Keratinocyte (primary cell): ENCODE results near the gene REV3L. TPM values are rescaled to one million over a fixed set of nuclear protein-coding genes. Genes with fewer than 3 reads are reported as not detected.

Experiments used
- DNase-seq: peaks from one replicate; pipeline ENCODE4 v3.0.0-alpha.2; 2011; ENCODE audit warnings: low read depth, missing footprints, low spot score
- FAIRE-seq: peaks from 2 replicates; lab custom pipeline; 2011; peaks lifted over from hg19 to GRCh38; lab: Jason Lieb, UNC
- H2AFZ ChIP-seq: 2 replicates; pipeline ENCODE4 v1.6.0; 2012; ENCODE audit warnings: low read length, control low read depth, inconsistent platforms; ENCODE audit not compliant: control insufficient read depth
- H3K27ac ChIP-seq: 2 replicates; pipeline ENCODE4 v1.5.1; 2011; ENCODE audit warnings: low read length; ENCODE audit not compliant: control insufficient read depth, insufficient read depth
- H3K27me3 ChIP-seq: 3 replicates; pipeline ENCODE4 v1.6.0; 2011; ENCODE audit warnings: low read length; ENCODE audit not compliant: control insufficient read depth, insufficient read depth; ENCODE audit errors: extremely low read depth
- H3K36me3 ChIP-seq, 2 experiments: 2 replicates in 1 of 2; 3 replicates in 1 of 2; pipeline ENCODE4 v1.5.1; 2011; ENCODE audit warnings: low read length in 2 of 2, mild to moderate bottlenecking in 1 of 2; ENCODE audit not compliant: control insufficient read depth in 2 of 2, insufficient read depth in 2 of 2; ENCODE audit errors: extremely low read depth in 1 of 2
- H3K4me1 ChIP-seq: 3 replicates; pipeline ENCODE4 v1.5.1; 2011; ENCODE audit warnings: low read length; ENCODE audit not compliant: control insufficient read depth, insufficient read depth; ENCODE audit errors: extremely low read depth
- H3K4me2 ChIP-seq: 3 replicates; pipeline ENCODE4 v1.6.0; 2011; ENCODE audit warnings: low read depth, low read length; ENCODE audit not compliant: control insufficient read depth, insufficient read depth; ENCODE audit errors: extremely low read depth
- H3K4me3 ChIP-seq, 3 experiments: fragments of 200-600 bp in 1 of 3; sonication (generic) in 1 of 3; 2 replicates in 2 of 3; 3 replicates in 1 of 3; pipeline ENCODE4 v1.5.1; 2011 to 2016; ENCODE audit warnings: low read length in 3 of 3, mild to moderate bottlenecking in 3 of 3, control low read depth in 2 of 3, inconsistent platforms in 1 of 3, low read depth in 1 of 3, mixed read lengths in 1 of 3, mixed run types in 1 of 3, moderate library complexity in 1 of 3; ENCODE audit not compliant: control insufficient read depth in 2 of 3, insufficient read depth in 2 of 3; ENCODE audit errors: extremely low read depth in 1 of 3
- H3K79me2 ChIP-seq: 2 replicates; pipeline ENCODE4 v1.6.0; 2012; ENCODE audit warnings: low read length; ENCODE audit not compliant: control insufficient read depth, insufficient read depth
- H3K9ac ChIP-seq: 3 replicates; pipeline ENCODE4 v1.6.0; 2011; ENCODE audit warnings: low read length; ENCODE audit not compliant: control insufficient read depth, insufficient read depth; ENCODE audit errors: extremely low read depth
- H3K9me1 ChIP-seq: 3 replicates; pipeline ENCODE4 v1.6.0; 2011; ENCODE audit warnings: low read length; ENCODE audit not compliant: control insufficient read depth, insufficient read depth; ENCODE audit errors: extremely low read depth
- H3K9me3 ChIP-seq: 2 replicates; pipeline ENCODE4 v1.5.1; 2012; ENCODE audit warnings: low read depth, low read length; ENCODE audit not compliant: control insufficient read depth
- H4K20me1 ChIP-seq: 3 replicates; pipeline ENCODE4 v1.6.0; 2011; ENCODE audit warnings: low read length; ENCODE audit not compliant: control insufficient read depth, insufficient read depth; ENCODE audit errors: extremely low read depth
- EZH2 ChIP-seq: IDR thresholded peaks from one replicate; pipeline ENCODE4 v1.6.1; 2012; ENCODE audit warnings: inconsistent platforms, mild to moderate bottlenecking, low read length, moderate library complexity
- dilution Hi-C: fragments of 300-500 bp; cut with MboI; formaldehyde crosslinking; loops from one replicate; pipeline ENCODE4 v1.7.0; 2020; ENCODE audit warnings: low sequenced_read_pairs; ENCODE audit not compliant: extremely low pct_ligation_motif_present
- polyA plus RNA-seq, 5 experiments: library from polyadenylated mRNA; depleted of rRNA in 3 of 5; stranded (reverse) in 3 of 5; stranded (forward) in 1 of 5; unstranded in 1 of 5; fragments of >200 nt; gene quantifications; 1 replicate in 1 of 5; 2 replicates in 3 of 5; 3 replicates in 1 of 5; pipeline versions ENCODE4 v1.2.1 to v1.2.3, GENCODE V29; 2011 to 2012; ENCODE audit warnings: missing spikeins in 2 of 5, low read depth in 1 of 5, low replicate concordance in 1 of 5
- TF ChIP-seq, protein P1 (sequence below), 3 experiments: IDR thresholded peaks in 1 of 3; conservative IDR thresholded peaks in 1 of 3; optimal IDR thresholded peaks in 1 of 3; 2 replicates in 2 of 3; 3 replicates in 1 of 3; pipeline versions ENCODE3 to v1.5.1; 2011; ENCODE audit warnings: low read length in 3 of 3, mild to moderate bottlenecking in 3 of 3, moderate library complexity in 2 of 3, control low read depth in 1 of 3, inconsistent platforms in 1 of 3; ENCODE audit not compliant: insufficient read depth in 2 of 3; ENCODE audit errors: extremely low read depth in 1 of 3

Gene REV3L
- polyA plus RNA-seq, 1 donor (not counting 4 experiments of a cell fraction or from before 2014, with no cell fraction given): 9.5 TPM

DNA sequence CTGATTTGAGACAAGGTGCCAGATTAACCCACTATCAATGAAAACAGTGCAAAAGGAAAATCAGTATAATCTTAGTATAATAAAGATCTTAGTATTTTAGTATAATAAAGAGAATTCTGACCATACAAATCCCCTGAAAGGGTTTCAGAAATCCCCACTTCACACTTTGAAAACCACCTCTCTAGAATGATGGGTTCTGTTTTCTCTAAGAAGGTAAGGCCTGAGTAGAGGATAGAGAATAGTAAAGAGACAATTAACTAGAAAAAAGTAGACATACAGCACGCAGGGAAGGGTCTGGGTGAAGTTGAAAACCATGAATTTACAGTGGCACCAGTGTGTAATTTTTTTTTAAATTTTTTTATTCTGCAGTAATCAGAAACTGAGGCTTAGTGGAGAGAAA is 73.6 kb downstream of the REV3L start:
- dilution Hi-C loops: no loop called here
- H3K9me1 ChIP-seq: no peaks in the 10 kb centered on the region
- H4K20me1 ChIP-seq: no peaks in the 10 kb centered on the region
- no peak overlapping the region for H3K4me3 ChIP-seq
- no peaks in the 10 kb centered on the region for H3K79me2 ChIP-seq
- no peak overlapping the region for H3K4me2 ChIP-seq
- H3K9ac ChIP-seq: no peak overlapping the region
- no peaks in the 10 kb centered on the region for H3K27me3 ChIP-seq
- TF ChIP-seq, protein P1, sequence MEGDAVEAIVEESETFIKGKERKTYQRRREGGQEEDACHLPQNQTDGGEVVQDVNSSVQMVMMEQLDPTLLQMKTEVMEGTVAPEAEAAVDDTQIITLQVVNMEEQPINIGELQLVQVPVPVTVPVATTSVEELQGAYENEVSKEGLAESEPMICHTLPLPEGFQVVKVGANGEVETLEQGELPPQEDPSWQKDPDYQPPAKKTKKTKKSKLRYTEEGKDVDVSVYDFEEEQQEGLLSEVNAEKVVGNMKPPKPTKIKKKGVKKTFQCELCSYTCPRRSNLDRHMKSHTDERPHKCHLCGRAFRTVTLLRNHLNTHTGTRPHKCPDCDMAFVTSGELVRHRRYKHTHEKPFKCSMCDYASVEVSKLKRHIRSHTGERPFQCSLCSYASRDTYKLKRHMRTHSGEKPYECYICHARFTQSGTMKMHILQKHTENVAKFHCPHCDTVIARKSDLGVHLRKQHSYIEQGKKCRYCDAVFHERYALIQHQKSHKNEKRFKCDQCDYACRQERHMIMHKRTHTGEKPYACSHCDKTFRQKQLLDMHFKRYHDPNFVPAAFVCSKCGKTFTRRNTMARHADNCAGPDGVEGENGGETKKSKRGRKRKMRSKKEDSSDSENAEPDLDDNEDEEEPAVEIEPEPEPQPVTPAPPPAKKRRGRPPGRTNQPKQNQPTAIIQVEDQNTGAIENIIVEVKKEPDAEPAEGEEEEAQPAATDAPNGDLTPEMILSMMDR (optimal IDR thresholded peaks at IDR 0.05 in 1 of 3, IDR thresholded peaks at IDR 0.05 in 1 of 3, conservative IDR thresholded peaks at IDR 0.05 in 1 of 3; ENCODE audit: extremely low read depth in 1 of 3, insufficient read depth in 2 of 3, low read length in 3 of 3): no peak
- TF ChIP-seq EZH2: no peak
- FAIRE-seq (no peak), DNase-seq (no peak)
- no peaks in the 10 kb centered on the region for H3K9me3 ChIP-seq
- H2AFZ ChIP-seq: no peak overlapping the region
- H3K4me1 ChIP-seq: no peaks in the 10 kb centered on the region
- H3K27ac ChIP-seq: no peak overlapping the region
- H3K36me3 ChIP-seq: peaks cover 0 to 2% of the 10 kb centered on the region in 2 experiments

DNA sequence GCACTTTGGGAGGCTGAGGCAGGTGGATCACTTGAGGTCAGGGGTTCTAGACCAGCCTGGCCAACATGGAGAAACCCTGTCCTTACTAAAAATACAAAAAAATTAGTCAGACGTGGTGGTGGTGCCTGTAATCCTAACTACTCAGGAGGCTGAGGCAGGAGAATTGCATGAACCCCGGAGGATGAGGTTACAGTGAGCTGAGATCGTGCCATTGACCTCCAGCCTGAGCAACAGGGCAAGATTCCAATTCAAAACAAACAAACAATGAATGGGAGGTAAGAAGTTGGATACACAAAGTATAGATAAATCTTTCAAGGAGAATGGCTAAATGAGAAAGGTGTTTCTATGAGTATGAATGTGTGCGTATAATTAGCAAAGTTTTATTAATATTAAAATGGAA is 75.3 kb downstream of the REV3L start:
- Histone ChIP-seq H3K4me3 (no peak overlapping the region), H3K79me2 (no peaks in the 10 kb centered on the region), H3K27ac (no peak overlapping the region), H3K9ac (no peak overlapping the region), H3K27me3 (no peaks in the 10 kb centered on the region), H4K20me1 (no peaks in the 10 kb centered on the region), H3K4me1 (no peaks in the 10 kb centered on the region), H3K4me2 (no peak overlapping the region), H3K9me1 (no peaks in the 10 kb centered on the region), H2AFZ (no peak overlapping the region), H3K9me3 (no peaks in the 10 kb centered on the region), H3K36me3 (peaks cover 0 to 2% of the 10 kb centered on the region in 2 experiments)
- DNase-seq (no peak), FAIRE-seq (no peak)
- dilution Hi-C loops: no loop called here
- TF ChIP-seq EZH2: no peak
- TF ChIP-seq, protein P1 (optimal IDR thresholded peaks at IDR 0.05 in 1 of 3, IDR thresholded peaks at IDR 0.05 in 1 of 3, conservative IDR thresholded peaks at IDR 0.05 in 1 of 3; ENCODE audit: extremely low read depth in 1 of 3, insufficient read depth in 2 of 3, low read length in 3 of 3): no peak
